ENCODE data around the gene SLC25A42.

SLC25A42 gene

DNA sequence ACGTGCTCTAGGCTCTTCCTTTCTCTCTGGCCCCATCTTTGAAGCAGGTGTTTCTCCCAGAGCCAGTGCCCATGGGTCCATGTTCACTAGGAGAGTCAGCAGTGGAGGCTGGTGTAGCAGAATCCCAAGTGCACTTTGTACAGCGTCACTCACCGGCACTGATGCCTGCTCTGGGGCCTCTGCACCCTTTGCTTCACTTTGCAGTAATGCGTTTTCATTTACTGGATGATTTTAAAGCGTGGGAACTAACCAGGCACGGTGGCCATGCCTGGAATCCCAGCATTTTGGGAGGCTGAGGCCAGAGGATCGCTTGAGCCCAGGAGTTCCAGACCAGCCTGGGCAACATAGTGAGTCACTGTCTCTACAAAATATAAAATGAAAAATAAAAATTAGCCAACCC, 30.7 kb downstream of the SLC25A42 start:
- Histone ChIP-seq H3K18ac (ENCODE audit: low read length) (no peak overlapping the region), H4K91ac (ENCODE audit: low read depth, low read length) (no peak overlapping the region), H3K4me3 (ENCODE audit: low read depth, low read length) (no peak overlapping the region), H3K79me2 (ENCODE audit: control insufficient read depth, insufficient read depth, low read length, poor library complexity) (no peaks in the 10 kb centered on the region), H3K27ac (ENCODE audit: low read depth, low read length) (no peak overlapping the region), H2AK5ac (ENCODE audit: low read length) (no peak overlapping the region), H3K14ac (ENCODE audit: low read length) (no peak overlapping the region), H2AFZ (ENCODE audit: insufficient read depth, low read length, poor library complexity) (no peak overlapping the region), H3K9me3 (ENCODE audit: insufficient read depth, low read depth, low read length) (no peaks in the 10 kb centered on the region), H3K4me1 (ENCODE audit: control insufficient read depth in 1 of 2, insufficient read depth in 2 of 2, low read length in 2 of 2) (peaks cover 2 to 11% of the 10 kb centered on the region in 2 experiments), H3K9ac (ENCODE audit: low read length) (no peak overlapping the region), H4K12ac (ENCODE audit: low read depth, low read length) (no peak overlapping the region), H4K8ac (ENCODE audit: low read depth, low read length) (no peak overlapping the region), H3K36me3 (ENCODE audit: control insufficient read depth in 1 of 2, insufficient read depth in 2 of 2, low read length in 2 of 2) (no peaks in the 10 kb centered on the region), H2BK5ac (ENCODE audit: low read depth, low read length, poor library complexity) (no peak overlapping the region), H3K4ac (ENCODE audit: low read depth, low read length) (no peak overlapping the region), H3K23ac (ENCODE audit: low read length) (no peak overlapping the region), H3K27me3 (ENCODE audit: insufficient read depth, low read length) (no peaks in the 10 kb centered on the region), H3K4me2 (ENCODE audit: low read length) (no peak overlapping the region), H3K79me1 (ENCODE audit: low read length) (no peaks in the 10 kb centered on the region), H2BK120ac (ENCODE audit: insufficient read depth, low read length, poor library complexity) (no peak overlapping the region), H2BK12ac (ENCODE audit: low read length) (no peak overlapping the region)
- WGBS (ENCODE audit: extremely low coverage, insufficient coverage, insufficient read length), result no CpG with 5 or more reads among the region's 7 CpGs
- peak in 1 of 2 donors; percentile 21 for DNase-seq

DNA sequence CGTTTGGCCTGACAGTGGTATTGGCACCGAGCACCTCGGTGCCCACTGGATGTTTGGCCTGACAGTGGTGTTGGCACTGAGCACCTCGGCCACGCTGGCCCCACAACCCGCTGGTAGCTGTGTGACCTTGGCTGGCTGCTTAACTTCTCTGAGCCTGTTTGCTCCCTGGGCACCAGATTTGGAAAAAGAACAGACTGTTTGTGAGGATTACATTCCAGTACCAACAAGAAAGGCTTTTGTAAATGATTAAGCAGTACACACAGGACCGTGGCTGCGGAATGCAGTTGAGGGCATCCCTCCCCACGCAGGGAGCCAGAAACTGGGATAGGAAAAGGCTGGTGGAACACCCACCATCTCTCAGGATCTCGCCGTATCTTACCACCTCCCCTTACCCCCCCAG, 31.9 kb downstream of the SLC25A42 start:
- Histone ChIP-seq H3K4me1 (ENCODE audit: control insufficient read depth in 1 of 2, insufficient read depth in 2 of 2, low read length in 2 of 2) (peaks cover 2 to 11% of the 10 kb centered on the region in 2 experiments), H3K9me3 (ENCODE audit: insufficient read depth, low read depth, low read length) (no peaks in the 10 kb centered on the region), H2AK5ac (ENCODE audit: low read length) (no peak overlapping the region), H2BK120ac (ENCODE audit: insufficient read depth, low read length, poor library complexity) (no peak overlapping the region), H4K91ac (ENCODE audit: low read depth, low read length) (no peak overlapping the region), H3K4me3 (ENCODE audit: low read depth, low read length) (no peak overlapping the region), H2BK5ac (ENCODE audit: low read depth, low read length, poor library complexity) (no peak overlapping the region), H3K79me2 (ENCODE audit: control insufficient read depth, insufficient read depth, low read length, poor library complexity) (no peaks in the 10 kb centered on the region), H3K4me2 (ENCODE audit: low read length) (no peak overlapping the region), H3K18ac (ENCODE audit: low read length) (no peak overlapping the region), H3K36me3 (ENCODE audit: control insufficient read depth in 1 of 2, insufficient read depth in 2 of 2, low read length in 2 of 2) (no peaks in the 10 kb centered on the region), H3K4ac (ENCODE audit: low read depth, low read length) (no peak overlapping the region), H2AFZ (ENCODE audit: insufficient read depth, low read length, poor library complexity) (no peak overlapping the region), H4K8ac (ENCODE audit: low read depth, low read length) (no peak overlapping the region), H3K79me1 (ENCODE audit: low read length) (no peaks in the 10 kb centered on the region), H3K9ac (ENCODE audit: low read length) (no peak overlapping the region), H4K12ac (ENCODE audit: low read depth, low read length) (no peak overlapping the region), H3K14ac (ENCODE audit: low read length) (no peak overlapping the region), H2BK12ac (ENCODE audit: low read length) (no peak overlapping the region), H3K23ac (ENCODE audit: low read length) (no peak overlapping the region), H3K27ac (ENCODE audit: low read depth, low read length) (no peak overlapping the region), H3K27me3 (ENCODE audit: insufficient read depth, low read length) (no peaks in the 10 kb centered on the region)
- no CpG with 5 or more reads among the region's 11 CpGs for WGBS (ENCODE audit: extremely low coverage, insufficient coverage, insufficient read length)
- no peak for DNase-seq

- no CpG with 5 or more reads among the region's 24 CpGs for WGBS (ENCODE audit: extremely low coverage, insufficient coverage, insufficient read length)
- Histone ChIP-seq H2BK5ac (ENCODE audit: low read depth, low read length, poor library complexity) (no peak overlapping the region), H4K8ac (ENCODE audit: low read depth, low read length) (no peak overlapping the region), H3K4me2 (ENCODE audit: low read length) (no peak overlapping the region), H3K79me1 (ENCODE audit: low read length) (no peaks in the 10 kb centered on the region), H3K18ac (ENCODE audit: low read length) (no peak overlapping the region), H2BK12ac (ENCODE audit: low read length) (no peak overlapping the region), H2AFZ (ENCODE audit: insufficient read depth, low read length, poor library complexity) (no peak overlapping the region), H3K27me3 (ENCODE audit: insufficient read depth, low read length) (no peaks in the 10 kb centered on the region), H3K4me3 (ENCODE audit: low read depth, low read length) (no peak overlapping the region), H3K36me3 (ENCODE audit: control insufficient read depth in 1 of 2, insufficient read depth in 2 of 2, low read length in 2 of 2) (no peaks in the 10 kb centered on the region), H3K14ac (ENCODE audit: low read length) (no peak overlapping the region), H3K27ac (ENCODE audit: low read depth, low read length) (no peak overlapping the region), H4K12ac (ENCODE audit: low read depth, low read length) (no peak overlapping the region), H3K79me2 (ENCODE audit: control insufficient read depth, insufficient read depth, low read length, poor library complexity) (no peaks in the 10 kb centered on the region), H2BK120ac (ENCODE audit: insufficient read depth, low read length, poor library complexity) (no peak overlapping the region), H4K91ac (ENCODE audit: low read depth, low read length) (no peak overlapping the region), H3K23ac (ENCODE audit: low read length) (no peak overlapping the region), H3K9ac (ENCODE audit: low read length) (no peak overlapping the region), H3K4ac (ENCODE audit: low read depth, low read length) (no peak overlapping the region), H3K9me3 (ENCODE audit: insufficient read depth, low read depth, low read length) (peaks cover 2% of the 10 kb centered on the region), H2AK5ac (ENCODE audit: low read length) (no peak overlapping the region), H3K4me1 (ENCODE audit: control insufficient read depth in 1 of 2, insufficient read depth in 2 of 2, low read length in 2 of 2) (peaks cover 2 to 11% of the 10 kb centered on the region in 2 experiments)
- peak; percentile 95 to 96 for DNase-seq
These were observed 33.1 kb downstream of the SLC25A42 start for GRCh38 chr19:19096641-19097627.

- no peak overlapping the region for H4K12ac ChIP-seq (ENCODE audit: low read depth, low read length)
- no peak overlapping the region for H4K91ac ChIP-seq (ENCODE audit: low read depth, low read length)
- peaks cover 2 to 11% of the 10 kb centered on the region in 2 experiments for H3K4me1 ChIP-seq (ENCODE audit: control insufficient read depth in 1 of 2, insufficient read depth in 2 of 2, low read length in 2 of 2)
- H3K4me2 ChIP-seq (ENCODE audit: low read length), result no peak overlapping the region
- no peak overlapping the region for H3K9ac ChIP-seq (ENCODE audit: low read length)
- H2BK120ac ChIP-seq (ENCODE audit: insufficient read depth, low read length, poor library complexity), result no peak overlapping the region
- H2AFZ ChIP-seq (ENCODE audit: insufficient read depth, low read length, poor library complexity), result no peak overlapping the region
- no peak overlapping the region for H3K4ac ChIP-seq (ENCODE audit: low read depth, low read length)
- no peaks in the 10 kb centered on the region for H3K79me1 ChIP-seq (ENCODE audit: low read length)
- no peaks in the 10 kb centered on the region for H3K27me3 ChIP-seq (ENCODE audit: insufficient read depth, low read length)
- H2BK5ac ChIP-seq (ENCODE audit: low read depth, low read length, poor library complexity), result no peak overlapping the region
- WGBS (ENCODE audit: extremely low coverage, insufficient coverage, insufficient read length), result no CpG with 5 or more reads among the region's 9 CpGs
- no peak overlapping the region for H3K14ac ChIP-seq (ENCODE audit: low read length)
- no peak overlapping the region for H4K8ac ChIP-seq (ENCODE audit: low read depth, low read length)
- no peak overlapping the region for H3K27ac ChIP-seq (ENCODE audit: low read depth, low read length)
- H3K36me3 ChIP-seq (ENCODE audit: control insufficient read depth in 1 of 2, insufficient read depth in 2 of 2, low read length in 2 of 2), result no peaks in the 10 kb centered on the region
- H3K23ac ChIP-seq (ENCODE audit: low read length), result no peak overlapping the region
- H2AK5ac ChIP-seq (ENCODE audit: low read length), result no peak overlapping the region
- H3K4me3 ChIP-seq (ENCODE audit: low read depth, low read length), result no peak overlapping the region
- peak; percentile 18 to 46 for DNase-seq
- H3K18ac ChIP-seq (ENCODE audit: low read length), result no peak overlapping the region
- peaks cover 2% of the 10 kb centered on the region for H3K9me3 ChIP-seq (ENCODE audit: insufficient read depth, low read depth, low read length)
- no peaks in the 10 kb centered on the region for H3K79me2 ChIP-seq (ENCODE audit: control insufficient read depth, insufficient read depth, low read length, poor library complexity)
- no peak overlapping the region for H2BK12ac ChIP-seq (ENCODE audit: low read length)
These were observed 34.4 kb downstream of the SLC25A42 start for GRCh38 chr19:19098084-19098702.

All from trophoblast cell (in vitro differentiated cells and primary cell).